ENCODE data around the gene LSS. TPM values are rescaled to one million over a fixed set of nuclear protein-coding genes. Genes with fewer than 3 reads are reported as not detected.
"Not testable (repeated sequence)": the region's sequence is repeated elsewhere in the genome, so short reads cannot be mapped to it uniquely, and the experiment has no call there.

LSS gene
- total RNA-seq, 1 donor from 2014 or later = 26.7 TPM

GRCh38 chr21:46244602-46245001 lies 16.0 kb upstream of the LSS start:
- H3K4me1 ChIP-seq = no peaks in the 10 kb centered on the region
- H3K9ac ChIP-seq = no peak overlapping the region
- H4K20me1 ChIP-seq (ENCODE audit: low read depth) = no peaks in the 10 kb centered on the region
- H3K36me3 ChIP-seq = peaks cover 17% of the 10 kb centered on the region
- no peak overlapping the region for H2AFZ ChIP-seq (replicated peaks)
- no peaks in the 10 kb centered on the region for H3K79me2 ChIP-seq (ENCODE audit: low read depth)
- H3K4me3 ChIP-seq = no peak overlapping the region
- H3K27me3 ChIP-seq = no peaks in the 10 kb centered on the region
- H3K27me3 Mint-ChIP-seq (ENCODE audit: insufficient read depth, low read depth) = peaks cover 3% of the 10 kb centered on the region
- no peak overlapping the region for H3K27ac Mint-ChIP-seq
- no peak for TF ChIP-seq EZH2 (IDR thresholded peaks at IDR 0.05)
- TF ChIP-seq CTCF (IDR thresholded peaks at IDR 0.05) = no peak
- H3K36me3 Mint-ChIP-seq = peaks cover 52% of the 10 kb centered on the region
- H3F3A ChIP-seq (ENCODE audit: low read depth) = no peaks in the 10 kb centered on the region
- H3K4me3 Mint-ChIP-seq = no peak overlapping the region
- no peak for DNase-seq (ENCODE audit: low spot score)
- H3K9me3 Mint-ChIP-seq = no peaks in the 10 kb centered on the region
- no peaks in the 10 kb centered on the region for H3K9me3 ChIP-seq (ENCODE audit: low read depth)
- no peak overlapping the region for H3K27ac ChIP-seq
- H3K4me2 ChIP-seq = no peak overlapping the region
- H3K4me1 Mint-ChIP-seq = no peaks in the 10 kb centered on the region

GRCh38 chr21:46243960-46244361 lies 15.4 kb upstream of the LSS start:
- Histone ChIP-seq H3K9ac (no peak overlapping the region), H3K36me3 (peaks cover 17% of the 10 kb centered on the region), H3K4me2 (no peak overlapping the region), H3K27me3 (no peaks in the 10 kb centered on the region), H3F3A (ENCODE audit: low read depth) (no peaks in the 10 kb centered on the region), H2AFZ (replicated peaks) (no peak overlapping the region), H3K9me3 (ENCODE audit: low read depth) (no peaks in the 10 kb centered on the region), H3K79me2 (ENCODE audit: low read depth) (no peaks in the 10 kb centered on the region), H3K4me1 (no peaks in the 10 kb centered on the region), H3K4me3 (no peak overlapping the region), H3K27ac (no peak overlapping the region), H4K20me1 (ENCODE audit: low read depth) (no peaks in the 10 kb centered on the region)
- peaks cover 3% of the 10 kb centered on the region for H3K27me3 Mint-ChIP-seq (ENCODE audit: insufficient read depth, low read depth)
- DNase-seq (ENCODE audit: low spot score) = no peak
- TF ChIP-seq EZH2 (IDR thresholded peaks at IDR 0.05) (no peak), EZH2phosphoT487 (IDR thresholded peaks at IDR 0.05) (no peak), CTCF (IDR thresholded peaks at IDR 0.05) (no peak)
- H3K4me1 Mint-ChIP-seq = no peaks in the 10 kb centered on the region
- no peaks in the 10 kb centered on the region for H3K9me3 Mint-ChIP-seq
- peaks cover 54% of the 10 kb centered on the region for H3K36me3 Mint-ChIP-seq
- H3K4me3 Mint-ChIP-seq = no peak overlapping the region
- H3K27ac Mint-ChIP-seq = no peak overlapping the region

- H3K27ac ChIP-seq = no peak overlapping the region
- H3K36me3 Mint-ChIP-seq = peaks cover 54% of the 10 kb centered on the region
- H3K27ac Mint-ChIP-seq = no peak overlapping the region
Observed at GRCh38 chr21:46243325-46243724, 14.8 kb upstream of the LSS start.

GRCh38 chr21:46241577-46241976 lies 13.0 kb upstream of the LSS start:
- H3K9me3 Mint-ChIP-seq; H4K20me1 ChIP-seq (ENCODE audit: low read depth); H3K27me3 ChIP-seq; H3K27me3 Mint-ChIP-seq (ENCODE audit: insufficient read depth, low read depth); H3F3A ChIP-seq (ENCODE audit: low read depth); H3K9ac ChIP-seq; H3K27ac Mint-ChIP-seq; H3K27ac ChIP-seq; H2AFZ ChIP-seq (replicated peaks); H3K4me1 Mint-ChIP-seq; H3K79me2 ChIP-seq (ENCODE audit: low read depth); H3K9me3 ChIP-seq (ENCODE audit: low read depth); H3K4me1 ChIP-seq; DNase-seq (ENCODE audit: low spot score); H3K4me2 ChIP-seq; H3K4me3 ChIP-seq; H3K4me3 Mint-ChIP-seq: not testable (repeated sequence)
- peaks cover 54% of the 10 kb centered on the region for H3K36me3 Mint-ChIP-seq
- H3K36me3 ChIP-seq = peaks cover 24% of the 10 kb centered on the region

More at GRCh38 chr21:46243325-46243724, 14.8 kb upstream of the LSS start:
- H3K9me3 ChIP-seq (ENCODE audit: low read depth) = no peaks in the 10 kb centered on the region
- peaks cover 22% of the 10 kb centered on the region for H3K36me3 ChIP-seq
- H3K4me1 Mint-ChIP-seq = no peaks in the 10 kb centered on the region
- no peak overlapping the region for H3K4me2 ChIP-seq
- peaks cover 3% of the 10 kb centered on the region for H3K27me3 Mint-ChIP-seq (ENCODE audit: insufficient read depth, low read depth)
- H3K79me2 ChIP-seq (ENCODE audit: low read depth) = no peaks in the 10 kb centered on the region
- no peaks in the 10 kb centered on the region for H4K20me1 ChIP-seq (ENCODE audit: low read depth)
- H3K9ac ChIP-seq = no peak overlapping the region
- no peaks in the 10 kb centered on the region for H3F3A ChIP-seq (ENCODE audit: low read depth)
- no peak overlapping the region for H2AFZ ChIP-seq (replicated peaks)
- no peak overlapping the region for H3K4me3 Mint-ChIP-seq
- H3K4me1 ChIP-seq = no peaks in the 10 kb centered on the region
- no peak overlapping the region for H3K4me3 ChIP-seq
- no peaks in the 10 kb centered on the region for H3K27me3 ChIP-seq
- TF ChIP-seq EZH2phosphoT487 (IDR thresholded peaks at IDR 0.05) = no peak
- no peak for TF ChIP-seq CTCF (IDR thresholded peaks at IDR 0.05)
- TF ChIP-seq EZH2 (IDR thresholded peaks at IDR 0.05) = no peak
- no peak for DNase-seq (ENCODE audit: low spot score)
- no peaks in the 10 kb centered on the region for H3K9me3 Mint-ChIP-seq

Data from neural progenitor cell (in vitro differentiated cells).